ENCODE measurements around the gene M6PR.

Gene M6PR

DNA sequence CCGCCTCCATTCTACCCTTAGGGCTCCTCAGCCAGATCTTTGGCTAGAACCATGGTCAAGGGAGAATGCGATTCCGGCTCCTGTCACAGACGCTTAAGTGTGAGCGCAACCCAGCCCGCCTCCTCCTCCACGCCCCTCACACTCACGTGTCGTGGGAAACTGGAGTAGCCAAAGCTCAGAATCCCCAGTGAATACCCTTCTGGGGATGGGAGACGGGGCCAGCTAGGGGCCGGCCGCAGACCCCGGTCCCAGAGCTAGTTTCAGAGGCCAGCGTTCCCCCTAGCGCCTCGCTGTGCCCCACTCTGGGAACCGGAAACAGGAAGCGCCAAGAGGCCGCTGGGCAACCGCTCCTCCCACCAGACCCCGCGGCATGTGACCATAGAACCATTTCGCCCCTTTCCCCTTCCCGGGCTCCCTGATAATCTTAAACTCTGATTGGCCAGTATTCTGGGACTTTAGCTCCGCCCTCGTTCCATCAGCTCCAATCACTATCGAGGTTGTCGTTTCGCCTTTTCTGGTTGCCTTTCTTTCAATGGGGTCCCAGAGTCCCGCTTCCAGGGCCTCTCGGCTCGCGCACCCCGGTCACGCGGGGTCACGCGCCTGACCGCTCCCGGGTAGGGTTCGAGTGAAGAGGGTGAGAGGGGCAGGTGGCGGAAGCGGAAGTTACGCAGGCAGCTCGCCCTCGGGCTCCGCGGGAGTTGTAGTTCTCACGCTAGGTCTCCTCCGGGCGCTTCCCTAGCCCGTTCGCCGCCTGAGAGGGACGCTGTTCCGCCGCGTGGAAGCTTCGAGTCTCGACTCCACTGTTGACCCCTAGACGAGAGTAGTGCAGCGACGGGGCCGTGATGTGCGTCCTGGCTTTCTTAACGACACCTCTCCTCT, at the start of gene M6PR:
Gene M6PR, minus strand, starts transcription at position 304 of the 879 bp plus-strand sequence. CDS start 3,241 bp downstream, outside the sequence.
- FAIRE-seq: peak; percentile 98

- FAIRE-seq: no peak
Measured at GRCh38 chr12:8996682-8997405, 47.4 kb upstream of the M6PR start.

- FAIRE-seq: no peak
Measured at GRCh38 chr12:8995021-8995775, 45.8 kb upstream of the M6PR start.

DNA sequence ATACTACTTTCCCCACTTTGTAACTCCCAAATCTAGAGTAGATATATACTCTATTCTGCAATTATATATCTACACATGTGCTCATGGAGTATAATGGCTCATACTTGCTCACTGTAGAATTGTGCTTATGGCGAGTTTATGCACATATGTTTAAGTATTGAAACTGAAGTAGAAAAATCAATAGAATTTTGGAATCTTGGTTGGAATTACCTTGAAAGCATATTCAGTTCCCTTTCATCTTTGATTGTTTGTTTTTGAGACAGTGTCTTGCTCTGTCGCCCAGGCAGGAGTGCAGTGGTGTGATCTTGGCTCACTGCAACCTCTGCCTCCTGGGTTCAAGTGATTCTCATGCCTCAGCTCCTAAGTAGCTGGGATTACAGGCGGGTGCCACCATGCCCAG, 44.4 kb upstream of the M6PR start:
- FAIRE-seq: no peak

DNA sequence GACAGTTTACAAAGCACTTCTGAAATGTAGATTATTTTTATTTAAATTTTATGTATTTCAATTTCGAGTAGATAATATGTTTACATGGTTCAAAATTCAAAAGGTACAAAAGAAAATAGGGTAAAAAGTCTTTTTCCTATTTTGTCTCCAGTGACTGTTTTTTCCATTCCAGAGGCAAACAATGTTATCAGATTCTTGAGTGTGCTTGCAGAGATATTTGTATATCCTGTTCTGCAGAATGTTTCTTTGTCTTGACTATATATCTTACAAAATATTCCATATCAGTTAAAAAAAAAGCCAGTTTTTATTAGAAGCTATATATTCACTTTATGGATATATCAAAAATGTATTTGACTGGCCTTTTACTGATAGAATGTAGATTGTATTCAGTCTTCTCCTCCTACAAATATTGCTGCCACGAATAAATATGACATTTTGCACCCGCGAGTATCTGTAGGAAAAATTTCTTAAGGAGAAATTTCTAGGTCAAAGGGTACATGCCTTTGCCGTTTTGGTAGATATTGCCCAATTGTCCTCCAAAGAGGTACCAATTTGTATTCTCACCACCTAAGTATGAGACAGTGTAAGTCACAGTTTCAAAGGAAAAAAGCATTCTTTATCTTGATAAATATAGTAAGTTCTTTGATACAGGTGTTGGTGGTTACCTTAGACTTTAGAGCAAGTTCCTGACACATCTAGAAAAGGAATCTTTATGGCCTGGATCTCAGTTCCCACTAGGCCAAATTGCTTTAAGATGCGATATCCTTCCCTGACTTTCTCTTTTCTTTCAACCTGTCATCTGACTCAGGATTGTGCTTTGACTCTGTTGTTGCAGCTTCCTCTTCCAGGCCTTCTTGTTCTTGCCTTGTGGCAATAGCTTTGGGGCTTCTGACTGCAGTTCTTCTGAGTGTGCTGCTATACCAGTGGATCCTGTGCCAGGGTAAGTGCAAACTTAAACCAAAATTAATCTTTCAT, 42.2 kb upstream of the M6PR start:
- FAIRE-seq: no peak

DNA sequence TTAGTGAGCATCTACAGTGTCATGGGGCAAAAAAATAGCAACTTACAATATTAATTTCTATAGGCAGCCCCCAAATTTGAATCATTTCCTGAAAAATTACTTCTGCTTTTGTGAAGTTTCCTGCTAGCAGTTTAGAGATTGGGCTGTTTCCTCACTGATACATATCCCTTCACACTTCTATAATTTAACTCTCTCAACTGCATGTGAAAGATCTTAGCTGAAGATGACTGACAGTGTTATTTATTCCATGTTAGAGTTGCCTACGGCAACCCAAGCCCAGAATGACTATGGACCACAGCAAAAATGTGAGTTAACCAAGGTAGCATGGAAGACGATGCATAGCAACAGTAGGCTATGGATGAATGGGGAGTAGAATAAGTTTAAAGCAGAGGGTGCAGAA, 40.0 kb upstream of the M6PR start, which contains the start of gene KLRG1:
Gene KLRG1, plus strand, starts transcription at position 134 of the 400 bp plus-strand sequence. Its CDS starts 90 bp downstream, at position 224.
- no peak for FAIRE-seq

GRCh38 chr12:8987685-8988084, 38.2 kb upstream of the M6PR start:
- no peak for FAIRE-seq

GRCh38 chr12:8987163-8987562, 37.7 kb upstream of the M6PR start:
- FAIRE-seq: no peak

DNA sequence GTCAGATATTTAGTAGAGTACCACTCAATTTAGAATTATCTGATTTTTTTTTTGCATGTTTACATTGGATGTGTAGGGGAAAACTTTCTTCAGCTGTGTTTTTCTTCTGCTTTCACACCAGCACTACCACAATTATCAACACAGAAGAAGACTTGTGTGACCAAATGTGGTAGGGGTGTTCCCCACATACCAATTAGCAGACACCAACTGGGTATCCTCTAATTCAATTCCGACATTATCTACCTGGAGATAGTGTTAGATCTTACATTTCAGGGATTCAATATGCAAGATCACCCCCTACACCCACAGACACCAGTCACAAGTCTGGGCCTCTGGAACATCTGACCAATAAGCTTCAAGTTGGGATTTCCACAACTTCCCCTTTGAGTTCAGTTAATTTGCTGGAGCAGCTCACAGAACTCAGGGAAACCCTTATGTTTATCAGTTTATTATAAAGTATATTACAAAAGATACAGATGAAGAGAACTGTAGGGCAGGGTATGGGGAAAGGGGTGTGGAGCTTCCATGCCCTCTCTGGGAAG, 35.8 kb upstream of the M6PR start:
- no peak for FAIRE-seq

DNA sequence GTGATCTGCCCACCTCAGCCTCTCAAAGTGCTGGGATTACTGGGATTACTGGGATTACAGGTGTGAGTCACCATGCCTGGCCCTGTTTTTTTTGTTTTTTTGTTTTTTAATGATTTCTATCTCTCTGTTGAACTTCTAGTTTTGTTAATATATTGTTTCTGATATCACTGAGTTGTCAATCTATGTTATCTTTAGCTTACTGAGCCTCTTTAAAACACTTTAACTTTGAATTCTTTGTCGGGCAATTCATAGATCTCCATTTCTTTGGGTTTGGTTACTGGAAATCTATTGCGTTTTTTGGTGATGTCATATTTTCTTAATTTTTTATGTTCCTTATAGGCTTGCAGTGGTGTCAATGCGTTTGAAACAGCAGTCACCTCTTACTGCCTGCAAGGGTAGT, 30.7 kb upstream of the M6PR start:
- FAIRE-seq: no peak

GRCh38 chr12:8970432-8970831, 21.0 kb upstream of the M6PR start:
- no peak for FAIRE-seq

GRCh38 chr12:8969861-8970411, 20.5 kb upstream of the M6PR start:
- no peak for FAIRE-seq

- FAIRE-seq: no peak
Measured at GRCh38 chr12:8968761-8969160, 19.3 kb upstream of the M6PR start.

DNA sequence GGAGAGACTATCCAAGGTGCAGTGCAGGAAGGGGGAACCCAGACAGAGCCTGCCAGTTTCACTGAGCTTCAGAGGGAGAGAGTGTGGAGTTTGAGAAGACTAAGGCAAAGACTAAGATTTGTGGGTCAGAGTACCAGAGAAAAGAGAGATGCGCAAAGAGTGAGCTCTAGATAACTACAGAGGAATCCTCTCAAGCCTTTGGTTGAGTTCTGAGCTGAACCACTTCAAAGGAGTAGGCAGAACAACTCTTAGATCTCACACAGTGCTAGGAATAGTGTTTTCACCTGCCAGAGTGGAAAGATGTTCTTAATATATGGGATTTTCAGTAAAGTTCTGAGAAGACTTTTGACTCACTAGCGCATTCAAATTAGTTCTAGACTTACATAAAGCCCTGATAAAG, 10.7 kb upstream of the M6PR start:
- no peak for FAIRE-seq

- no peak for FAIRE-seq
Measured at GRCh38 chr12:8958066-8958465, 8.6 kb upstream of the M6PR start.

- FAIRE-seq: no peak
Measured at GRCh38 chr12:8957561-8957960, 8.1 kb upstream of the M6PR start.

- FAIRE-seq: no peak
Measured at GRCh38 chr12:8956772-8957171, 7.3 kb upstream of the M6PR start.

GRCh38 chr12:8956073-8956472, 6.6 kb upstream of the M6PR start:
- FAIRE-seq: no peak

DNA sequence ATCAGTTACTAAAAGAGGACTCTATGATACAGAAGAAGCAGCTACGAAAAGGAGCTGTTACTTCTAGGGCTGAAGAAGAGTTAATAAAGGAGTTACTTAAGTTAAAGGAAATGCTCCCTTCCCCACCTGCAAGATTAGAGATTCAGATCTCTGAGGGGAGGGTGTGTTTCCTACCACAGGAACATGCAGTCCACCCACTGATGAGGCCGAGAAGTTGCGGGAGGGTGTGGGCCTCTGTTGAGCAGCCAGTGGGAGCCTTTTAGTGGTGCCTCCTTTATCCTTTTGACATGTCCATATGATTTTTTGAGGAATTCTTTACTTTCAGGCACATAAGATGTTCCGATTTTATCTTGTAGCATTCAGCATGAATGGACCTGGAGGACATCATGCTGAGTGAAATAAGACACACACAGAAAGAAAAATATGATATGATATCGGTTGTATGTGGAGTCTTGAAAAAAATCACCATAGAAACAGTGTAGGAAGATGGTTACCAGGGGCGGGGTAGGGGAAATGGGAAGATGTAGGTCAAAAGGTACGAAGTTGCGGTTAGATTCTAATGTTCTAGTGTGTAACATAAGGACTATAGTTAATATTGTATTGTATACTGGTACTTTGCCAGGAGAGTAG, 4.4 kb upstream of the M6PR start:
- no peak for FAIRE-seq

DNA sequence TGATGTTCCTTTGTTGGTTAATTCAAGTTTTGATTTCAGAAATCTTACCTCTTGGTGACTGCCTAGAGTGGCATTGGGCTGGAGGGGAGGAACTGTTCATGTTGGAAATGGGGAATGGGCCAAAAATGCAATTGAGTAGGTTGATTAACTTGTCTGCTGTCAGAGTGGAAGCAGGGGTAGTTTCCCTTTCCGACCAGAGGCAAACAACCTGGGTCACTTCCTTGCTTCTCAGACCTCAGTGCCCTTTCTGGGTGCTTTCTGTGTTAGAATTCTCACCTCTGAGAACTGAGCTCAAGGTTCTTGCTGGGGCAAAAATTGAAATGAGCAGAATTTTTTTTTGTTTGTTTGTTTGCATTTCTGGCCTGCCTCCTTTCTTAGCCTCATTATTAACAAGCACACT, 2.3 kb upstream of the M6PR start:
- FAIRE-seq: no peak
